A549 (cell line): ENCODE results near the gene LRIF1. TPM values are rescaled to one million over a fixed set of nuclear protein-coding genes. Genes with fewer than 3 reads are reported as not detected.

Source experiments
- ATAC-seq, 2 experiments: fragments of 200-7000 bp in 1 of 2; fragments of >200 bp in 1 of 2; cut with Nextera tagmentation in 1 of 2; cut with Tn5 transposase in 1 of 2; 3 replicates each; pipeline versions ENCODE4 v1.8.0 to v1.9.1; 2018 to 2020; ENCODE audit warnings: mild to moderate bottlenecking in 1 of 2, moderate library complexity in 1 of 2
- CTCF ChIA-PET: fragments of 300-600 bp; sonication (Branson Sonifier 250); formaldehyde crosslinking; extraction: SDS; loops from one replicate; lab custom pipeline; 2021; ENCODE audit warnings: antibody characterized with exemption, inconsistent platforms; lab: Yijun Ruan, JAX
- POLR2A ChIA-PET: fragments of 350-600 bp; formaldehyde crosslinking; extraction: SDS; loops from one replicate; lab custom pipeline; 2021; ENCODE audit warnings: antibody characterized with exemption, inconsistent platforms; lab: Yijun Ruan, JAX
- DNase-seq, 2 experiments: peaks; one replicate each; pipeline versions ENCODE4 v3.0.0 to v3.0.0-alpha.2; 2011 to 2016; ENCODE audit warnings: low read depth in 1 of 2, low spot score in 1 of 2
- FAIRE-seq: peaks from 2 replicates; lab custom pipeline; 2011; peaks lifted over from hg19 to GRCh38; lab: Jason Lieb, UNC
- H3K27ac ChIP-seq, 2 experiments: fragments of >200 bp; sonication (Bioruptor Twin); formaldehyde crosslinking; 3 replicates each; pipeline ENCODE4 v1.5.1; 2016 to 2017
- H3K4me1 ChIP-seq: fragments of >200 bp; sonication (Bioruptor Twin); formaldehyde crosslinking; 3 replicates; pipeline ENCODE4 v1.6.1; 2016
- H3K4me2 ChIP-seq: fragments of >200 bp; sonication (Bioruptor Twin); formaldehyde crosslinking; 3 replicates; pipeline ENCODE4 v1.6.1; 2016
- H3K4me3 ChIP-seq: fragments of >200 bp; sonication (Bioruptor Twin); formaldehyde crosslinking; 3 replicates; pipeline ENCODE4 v1.5.1; 2016
- H3K9me3 ChIP-seq: fragments of >200 bp; sonication (Bioruptor Twin); formaldehyde crosslinking; 3 replicates; pipeline ENCODE4 v1.6.1; 2016
- BHLHE40 ChIP-seq: IDR thresholded peaks from 2 replicates; pipeline ENCODE4 v1.6.1; 2012; ENCODE audit warnings: low read depth, low read length, inconsistent platforms
- CBX8 ChIP-seq: fragments of 200-600 bp; sonication (generic); IDR thresholded peaks from 2 replicates; pipeline ENCODE4 v1.6.1; 2016
- CHD2 ChIP-seq: fragments of 150-350 bp; IDR thresholded peaks from 2 replicates; pipeline ENCODE4 v1.6.1; 2014; ENCODE audit warnings: low read length; ENCODE audit not compliant: partially characterized antibody
- EHMT2 ChIP-seq: fragments of 200-600 bp; sonication (generic); IDR thresholded peaks from 2 replicates; pipeline ENCODE4 v1.6.1; 2016; ENCODE audit warnings: antibody characterized with exemption, low read depth, mild to moderate bottlenecking, moderate library complexity
- ESRRA ChIP-seq: fragments of 150-350 bp; IDR thresholded peaks from 2 replicates; pipeline ENCODE4 v1.6.1; 2014; ENCODE audit warnings: mild to moderate bottlenecking, low read length, borderline replicate concordance
- HDAC2 ChIP-seq: fragments of 200-600 bp; sonication (generic); IDR thresholded peaks from 2 replicates; pipeline ENCODE4 v1.6.1; 2016
- HOXB5 ChIP-seq: fragments of 250-450 bp; sonication (Bioruptor Pico); IDR thresholded peaks from 2 replicates; pipeline ENCODE4 v1.5.0; 2020; ENCODE audit warnings: mild to moderate bottlenecking, moderate library complexity
- KDM1A ChIP-seq: fragments of 200-600 bp; sonication (generic); IDR thresholded peaks from 2 replicates; pipeline ENCODE4 v1.6.1; 2016; ENCODE audit warnings: low read depth, mild to moderate bottlenecking
- NFE2L2 ChIP-seq: fragments of 150-350 bp; conservative IDR thresholded peaks from 2 replicates; pipeline ENCODE4 v1.6.1; 2014; ENCODE audit warnings: low read length
- PHF8 ChIP-seq: fragments of 200-600 bp; sonication (generic); IDR thresholded peaks from 2 replicates; pipeline ENCODE4 v1.6.1; 2016; ENCODE audit warnings: low read depth, mild to moderate bottlenecking, antibody characterized with exemption, moderate library complexity, borderline replicate concordance
- POLR2AphosphoS2 ChIP-seq: conservative IDR thresholded peaks from 2 replicates; pipeline ENCODE4 v1.6.1; 2012; ENCODE audit warnings: low read length, improper control_type of control experiment, inconsistent platforms
- SMC3 ChIP-seq: fragments of >200 bp; sonication (Bioruptor Twin); formaldehyde crosslinking; IDR thresholded peaks from 3 replicates; pipeline ENCODE4 v1.6.1; 2018; ENCODE audit warnings: inconsistent platforms
- SREBF2 ChIP-seq: fragments of 450-650 bp; IDR thresholded peaks from 2 replicates; pipeline ENCODE4 v1.6.1; 2014; ENCODE audit warnings: mild to moderate bottlenecking, moderate library complexity
- ZC3H11A ChIP-seq: fragments of 450-650 bp; IDR thresholded peaks from 2 replicates; pipeline ENCODE4 v1.6.1; 2014; ENCODE audit warnings: antibody characterized with exemption, mild to moderate bottlenecking
- ZNF302 ChIP-seq: fragments of 250-450 bp; sonication (Bioruptor Pico); IDR thresholded peaks from 2 replicates; pipeline ENCODE4 v1.9.0; 2021; ENCODE audit warnings: inconsistent platforms, mild to moderate bottlenecking, moderate library complexity
- WGBS: methylation state at CpG from one replicate; pipeline ENCODE4 v1.1.6; 2017; ENCODE audit errors: missing lambda C conversion rate; 5-methylcytosine and 5-hydroxymethylcytosine counted together
- polyA plus RNA-seq, 4 experiments: library from polyadenylated mRNA; depleted of rRNA in 3 of 4; stranded (reverse); fragments of >200 nt; fragmentation: RNase III in 1 of 4; extraction: RNeasy Plus Mini Kit Qiagen cat#74134 plus additional on column Dnase treatment in 1 of 4; gene quantifications; 2 replicates in 3 of 4; 3 replicates in 1 of 4; pipeline ENCODE4 v1.2.3, GENCODE V29; 2011 to 2017
- TF ChIP-seq, protein P1 (sequence below): fragments of 150-350 bp; IDR thresholded peaks from 2 replicates; pipeline ENCODE4 v1.6.1; 2014; ENCODE audit warnings: low read depth, mild to moderate bottlenecking, low read length
- TF ChIP-seq, protein P2 (sequence below): fragments of 250-450 bp; sonication (Bioruptor Pico); IDR thresholded peaks from 2 replicates; pipeline ENCODE4 v1.5.0; 2021; ENCODE audit warnings: mild to moderate bottlenecking, moderate library complexity, borderline replicate concordance
- TF ChIP-seq, protein P3 (sequence below): IDR thresholded peaks from 2 replicates; pipeline ENCODE4 v1.6.1; 2012
- TF ChIP-seq, protein P4 (sequence below): IDR thresholded peaks from 2 replicates; pipeline ENCODE4 v1.6.1; 2012; ENCODE audit warnings: low read depth, borderline replicate concordance

Gene LRIF1
- polyA plus RNA-seq, 2 of the 4 experiments (the other 2 are of a cell fraction): 16.3 to 40.8 TPM

DNA sequence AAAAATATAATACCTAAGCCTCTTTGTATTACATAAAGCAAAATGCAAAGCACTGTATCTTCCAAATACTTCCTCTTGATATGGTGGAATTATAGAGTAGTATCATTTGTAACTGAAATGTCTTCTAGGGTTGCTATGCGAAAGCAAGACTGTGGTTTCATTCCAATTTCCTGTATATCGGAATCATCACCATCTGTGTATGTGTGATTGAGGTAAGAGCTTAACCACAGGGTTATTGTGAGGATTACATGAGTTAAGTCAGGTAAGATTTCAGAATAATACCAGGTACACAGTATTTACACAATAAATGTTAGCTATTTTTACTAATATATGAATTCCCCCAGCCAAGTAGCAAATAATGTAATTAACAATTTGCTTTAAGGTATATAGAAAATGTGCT lies 66.0 kb downstream of the LRIF1 start:
- no peak for DNase-seq
- CTCF ChIA-PET: no interaction called here
- ATAC-seq: no peak
- TF ChIP-seq ESRRA (no peak), SREBF2 (no peak), HOXB5 (no peak), HDAC2 (no peak), BHLHE40 (no peak), EHMT2 (no peak), KDM1A (no peak), ZC3H11A (no peak), ZNF302 (CRISPR knock-in tag) (no peak), CHD2 (no peak), NFE2L2 (no peak), PHF8 (no peak), POLR2AphosphoS2 (no peak), CBX8 (no peak), SMC3 (no peak)
- TF ChIP-seq, protein P1, sequence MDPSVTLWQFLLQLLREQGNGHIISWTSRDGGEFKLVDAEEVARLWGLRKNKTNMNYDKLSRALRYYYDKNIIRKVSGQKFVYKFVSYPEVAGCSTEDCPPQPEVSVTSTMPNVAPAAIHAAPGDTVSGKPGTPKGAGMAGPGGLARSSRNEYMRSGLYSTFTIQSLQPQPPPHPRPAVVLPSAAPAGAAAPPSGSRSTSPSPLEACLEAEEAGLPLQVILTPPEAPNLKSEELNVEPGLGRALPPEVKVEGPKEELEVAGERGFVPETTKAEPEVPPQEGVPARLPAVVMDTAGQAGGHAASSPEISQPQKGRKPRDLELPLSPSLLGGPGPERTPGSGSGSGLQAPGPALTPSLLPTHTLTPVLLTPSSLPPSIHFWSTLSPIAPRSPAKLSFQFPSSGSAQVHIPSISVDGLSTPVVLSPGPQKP: no peak
- TF ChIP-seq, protein P2, sequence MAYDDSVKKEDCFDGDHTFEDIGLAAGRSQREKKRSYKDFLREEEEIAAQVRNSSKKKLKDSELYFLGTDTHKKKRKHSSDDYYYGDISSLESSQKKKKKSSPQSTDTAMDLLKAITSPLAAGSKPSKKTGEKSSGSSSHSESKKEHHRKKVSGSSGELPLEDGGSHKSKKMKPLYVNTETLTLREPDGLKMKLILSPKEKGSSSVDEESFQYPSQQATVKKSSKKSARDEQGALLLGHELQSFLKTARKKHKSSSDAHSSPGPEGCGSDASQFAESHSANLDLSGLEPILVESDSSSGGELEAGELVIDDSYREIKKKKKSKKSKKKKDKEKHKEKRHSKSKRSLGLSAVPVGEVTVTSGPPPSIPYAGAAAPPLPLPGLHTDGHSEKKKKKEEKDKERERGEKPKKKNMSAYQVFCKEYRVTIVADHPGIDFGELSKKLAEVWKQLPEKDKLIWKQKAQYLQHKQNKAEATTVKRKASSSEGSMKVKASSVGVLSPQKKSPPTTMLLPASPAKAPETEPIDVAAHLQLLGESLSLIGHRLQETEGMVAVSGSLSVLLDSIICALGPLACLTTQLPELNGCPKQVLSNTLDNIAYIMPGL (CRISPR knock-in tag): no peak
- TF ChIP-seq, protein P3, sequence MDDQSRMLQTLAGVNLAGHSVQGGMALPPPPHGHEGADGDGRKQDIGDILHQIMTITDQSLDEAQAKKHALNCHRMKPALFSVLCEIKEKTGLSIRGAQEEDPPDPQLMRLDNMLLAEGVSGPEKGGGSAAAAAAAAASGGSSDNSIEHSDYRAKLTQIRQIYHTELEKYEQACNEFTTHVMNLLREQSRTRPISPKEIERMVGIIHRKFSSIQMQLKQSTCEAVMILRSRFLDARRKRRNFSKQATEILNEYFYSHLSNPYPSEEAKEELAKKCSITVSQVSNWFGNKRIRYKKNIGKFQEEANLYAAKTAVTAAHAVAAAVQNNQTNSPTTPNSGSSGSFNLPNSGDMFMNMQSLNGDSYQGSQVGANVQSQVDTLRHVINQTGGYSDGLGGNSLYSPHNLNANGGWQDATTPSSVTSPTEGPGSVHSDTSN: no peak
- TF ChIP-seq, protein P4, sequence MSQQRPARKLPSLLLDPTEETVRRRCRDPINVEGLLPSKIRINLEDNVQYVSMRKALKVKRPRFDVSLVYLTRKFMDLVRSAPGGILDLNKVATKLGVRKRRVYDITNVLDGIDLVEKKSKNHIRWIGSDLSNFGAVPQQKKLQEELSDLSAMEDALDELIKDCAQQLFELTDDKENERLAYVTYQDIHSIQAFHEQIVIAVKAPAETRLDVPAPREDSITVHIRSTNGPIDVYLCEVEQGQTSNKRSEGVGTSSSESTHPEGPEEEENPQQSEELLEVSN: no peak
- POLR2A ChIA-PET: no interaction called here
- FAIRE-seq: no peak
- Histone ChIP-seq H3K4me3 (no peak overlapping the region), H3K4me2 (no peak overlapping the region), H3K4me1 (no peaks in the 10 kb centered on the region), H3K9me3 (no peaks in the 10 kb centered on the region), H3K27ac (no peak overlapping the region)
- 86% methylated on average over 2 of the region's 2 CpGs for WGBS

Other genes starting within 250 kb of the LRIF1 start
- not detected in 2 replicates for gene CD53, start 90.8 kb downstream of the LRIF1 start, polyA plus RNA-seq (2011; rRNA removed)
- gene CD53, start 90.8 kb downstream of the LRIF1 start, polyA plus RNA-seq (2017; fragmentation: RNase III; extraction: RNeasy Plus Mini Kit Qiagen cat#74134 plus additional on column Dnase treatment): not detected in 3 replicates
- 69.5 and 99.0 TPM in 2 replicates for gene DRAM2, start 176.2 kb upstream of the LRIF1 start, polyA plus RNA-seq (2011; rRNA removed)
- gene DRAM2, start 176.2 kb upstream of the LRIF1 start, polyA plus RNA-seq (2017; fragmentation: RNase III; extraction: RNeasy Plus Mini Kit Qiagen cat#74134 plus additional on column Dnase treatment): 17.9 to 19.0 TPM (median 18.7 TPM) in 3 replicates
- 26.2 and 26.9 TPM in 2 replicates for gene CEPT1, start 176.3 kb upstream of the LRIF1 start, polyA plus RNA-seq (2011; rRNA removed)
- 11.8 to 12.4 TPM (median 12.3 TPM) in 3 replicates for gene CEPT1, start 176.3 kb upstream of the LRIF1 start, polyA plus RNA-seq (2017; fragmentation: RNase III; extraction: RNeasy Plus Mini Kit Qiagen cat#74134 plus additional on column Dnase treatment)
- gene DENND2D, start 236.7 kb upstream of the LRIF1 start, polyA plus RNA-seq (2011; rRNA removed): 3.4 and 3.6 TPM in 2 replicates
- 1.3 to 1.7 TPM (median 1.6 TPM) in 3 replicates for gene DENND2D, start 236.7 kb upstream of the LRIF1 start, polyA plus RNA-seq (2017; fragmentation: RNase III; extraction: RNeasy Plus Mini Kit Qiagen cat#74134 plus additional on column Dnase treatment)